ENCODE measurements around the gene COL4A1. TPM values are rescaled to one million over a fixed set of nuclear protein-coding genes. Genes with fewer than 3 reads are reported as not detected.

The COL4A1 gene
- total RNA-seq, 1 donor from 2014 or later, result 120 TPM

- H3K27ac ChIP-seq (replicated peaks), result peak overlapping the region; percentile 84
- H3K4me1 ChIP-seq, result peaks cover 90% of the 10 kb centered on the region
- intact Hi-C loops (cut with micrococcal nuclease), result no loop called here
These were observed 45.5 kb downstream of the COL4A1 start for GRCh38 chr13:110261166-110262081.

GRCh38 chr13:110259651-110260050 lies 47.3 kb downstream of the COL4A1 start:
- no peak overlapping the region for H3K4me3 ChIP-seq
- H3K27me3 ChIP-seq (ENCODE audit: low read depth), result no peaks in the 10 kb centered on the region
- H3K4me1 ChIP-seq, result peaks cover 84% of the 10 kb centered on the region
- no peaks in the 10 kb centered on the region for H3K9me3 ChIP-seq (replicated peaks)
- no peak for TF ChIP-seq CTCF (IDR thresholded peaks at IDR 0.05; ENCODE audit: borderline replicate concordance)
- H3K36me3 ChIP-seq, result no peaks in the 10 kb centered on the region
- intact Hi-C loops (cut with micrococcal nuclease), result no loop called here
- H3K27ac ChIP-seq (replicated peaks), result peak overlapping the region; percentile 52
- DNase-seq, result no peak

More at GRCh38 chr13:110261166-110262081, 45.5 kb downstream of the COL4A1 start:
- TF ChIP-seq CTCF (IDR thresholded peaks at IDR 0.05; ENCODE audit: borderline replicate concordance), result no peak
- H3K27me3 ChIP-seq (ENCODE audit: low read depth), result no peaks in the 10 kb centered on the region
- no peaks in the 10 kb centered on the region for H3K36me3 ChIP-seq
- H3K9me3 ChIP-seq (replicated peaks), result no peaks in the 10 kb centered on the region
- H3K4me3 ChIP-seq, result no peak overlapping the region
- DNase-seq, result no peak

GRCh38 chr13:110258876-110259631 lies 47.9 kb downstream of the COL4A1 start:
- TF ChIP-seq CTCF (IDR thresholded peaks at IDR 0.05; ENCODE audit: borderline replicate concordance), result no peak
- no peaks in the 10 kb centered on the region for H3K9me3 ChIP-seq (replicated peaks)
- DNase-seq, result no peak
- H3K4me3 ChIP-seq, result no peak overlapping the region
- H3K27me3 ChIP-seq (ENCODE audit: low read depth), result no peaks in the 10 kb centered on the region
- H3K4me1 ChIP-seq, result peaks cover 82% of the 10 kb centered on the region
- no peaks in the 10 kb centered on the region for H3K36me3 ChIP-seq
- intact Hi-C loops (cut with micrococcal nuclease), result no loop called here
- peak overlapping the region; percentile 52 for H3K27ac ChIP-seq (replicated peaks)

- intact Hi-C loops (cut with micrococcal nuclease), result no loop called here
- Histone ChIP-seq H3K27me3 (ENCODE audit: low read depth) (no peaks in the 10 kb centered on the region), H3K4me3 (no peak overlapping the region), H3K4me1 (peaks cover 69% of the 10 kb centered on the region), H3K27ac (replicated peaks) (peak overlapping the region; percentile 57), H3K36me3 (no peaks in the 10 kb centered on the region), H3K9me3 (replicated peaks) (no peaks in the 10 kb centered on the region)
- DNase-seq, result no peak
- no peak for TF ChIP-seq CTCF (IDR thresholded peaks at IDR 0.05; ENCODE audit: borderline replicate concordance)
These were observed 49.5 kb downstream of the COL4A1 start for GRCh38 chr13:110257408-110257807.

GRCh38 chr13:110256126-110256905 lies 50.6 kb downstream of the COL4A1 start:
- peak overlapping the region; percentile 57 for H3K27ac ChIP-seq (replicated peaks)
- H3K27me3 ChIP-seq (ENCODE audit: low read depth), result no peaks in the 10 kb centered on the region
- no peaks in the 10 kb centered on the region for H3K9me3 ChIP-seq (replicated peaks)
- no peaks in the 10 kb centered on the region for H3K36me3 ChIP-seq
- no peak for DNase-seq
- intact Hi-C loops (cut with micrococcal nuclease), result no loop called here
- no peak for TF ChIP-seq CTCF (IDR thresholded peaks at IDR 0.05; ENCODE audit: borderline replicate concordance)
- no peak overlapping the region for H3K4me3 ChIP-seq
- peaks cover 67% of the 10 kb centered on the region for H3K4me1 ChIP-seq

Measured in left ventricle myocardium inferior (tissue), 1 donor.